Measurements from ENCODE around the gene RGCC.

RGCC gene

GRCh38 chr13:41515491-41516139 is 58.3 kb downstream of the RGCC start:
- no peak for DNase-seq (ENCODE audit: low read depth)

DNA sequence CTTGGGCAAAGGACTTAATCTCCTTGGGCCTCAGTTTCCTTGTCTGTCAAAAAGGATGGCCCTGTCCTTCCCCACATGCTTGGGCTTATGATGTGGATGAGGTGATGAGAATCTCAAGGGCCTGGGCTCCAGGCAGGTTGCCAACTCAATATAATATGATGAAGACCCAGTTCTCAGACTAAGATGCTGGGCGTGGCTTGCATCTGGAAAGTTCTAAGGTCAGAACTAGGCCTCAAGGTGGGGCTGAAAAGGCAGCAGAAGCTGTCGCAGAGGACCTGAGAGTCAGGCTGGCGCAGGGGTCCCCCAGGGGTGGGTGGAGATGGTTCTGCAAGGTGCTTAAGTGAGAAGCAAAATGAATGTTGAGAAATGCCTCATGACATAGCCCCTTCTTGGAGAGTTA is 58.8 kb downstream of the RGCC start:
- no peak for DNase-seq (ENCODE audit: low read depth)

GRCh38 chr13:41516760-41517159 is 59.4 kb downstream of the RGCC start:
- no peak for DNase-seq (ENCODE audit: low read depth)

GRCh38 chr13:41520016-41520659 is 62.8 kb downstream of the RGCC start:
- no peak for DNase-seq (ENCODE audit: low read depth)
